Mesothelial cell of epicardium (in vitro differentiated cells): ENCODE data around the gene LYPD8. TPM values are rescaled to one million over a fixed set of nuclear protein-coding genes. Genes with fewer than 3 reads are reported as not detected.

Experiments used
- DNase-seq, 2 experiments: peaks; one replicate each; pipeline ENCODE4 v3.0.0; 2021; ENCODE audit warnings: low spot score in 2 of 2; ENCODE audit not compliant: unreplicated experiment in 2 of 2
- H3K27ac Mint-ChIP-seq: 2 replicates; pipeline ENCODE4 v1.8.0; 2021; ENCODE audit warnings: mixed read lengths
- H3K27me3 Mint-ChIP-seq: 2 replicates; pipeline ENCODE4 v1.8.0; 2021; ENCODE audit warnings: low read depth, mixed read lengths
- H3K36me3 Mint-ChIP-seq: 2 replicates; pipeline ENCODE4 v1.8.0; 2021; ENCODE audit warnings: mixed read lengths
- H3K4me1 Mint-ChIP-seq: 2 replicates; pipeline ENCODE4 v1.8.0; 2021; ENCODE audit warnings: mixed read lengths
- H3K4me3 Mint-ChIP-seq: 2 replicates; pipeline ENCODE4 v1.8.0; 2021; ENCODE audit warnings: mild to moderate bottlenecking, moderate library complexity, mixed read lengths
- H3K9me3 Mint-ChIP-seq: 2 replicates; pipeline ENCODE4 v1.8.0; 2021; ENCODE audit warnings: mixed read lengths
- CTCF ChIP-seq: fragments of 200-600 bp; sonication (generic); IDR thresholded peaks from one replicate; pipeline ENCODE4 v1.5.0; 2021; ENCODE audit warnings: antibody characterized with exemption; ENCODE audit not compliant: unreplicated experiment
- total RNA-seq: library from RNA; stranded (reverse); gene quantifications from 3 replicates; pipeline ENCODE4 v1.2.1, GENCODE V29; 2021

LYPD8 gene
- total RNA-seq, 1 donor from 2014 or later = not detected

GRCh38 chr1:248696261-248696660, 59.3 kb downstream of the LYPD8 start:
- no peak for DNase-seq
- H3K27me3 Mint-ChIP-seq = no peaks in the 10 kb centered on the region
- H3K27ac Mint-ChIP-seq = no peak overlapping the region
- H3K4me3 Mint-ChIP-seq = no peak overlapping the region
- H3K9me3 Mint-ChIP-seq = peaks cover 62% of the 10 kb centered on the region
- no peaks in the 10 kb centered on the region for H3K4me1 Mint-ChIP-seq
- H3K36me3 Mint-ChIP-seq = no peaks in the 10 kb centered on the region
- no peak for TF ChIP-seq CTCF

GRCh38 chr1:248695451-248696132, 60.0 kb downstream of the LYPD8 start:
- no peak overlapping the region for H3K4me3 Mint-ChIP-seq
- H3K36me3 Mint-ChIP-seq = no peaks in the 10 kb centered on the region
- H3K27ac Mint-ChIP-seq = no peak overlapping the region
- no peak for TF ChIP-seq CTCF
- no peak for DNase-seq
- H3K4me1 Mint-ChIP-seq = no peaks in the 10 kb centered on the region
- H3K9me3 Mint-ChIP-seq = peaks cover 69% of the 10 kb centered on the region
- no peaks in the 10 kb centered on the region for H3K27me3 Mint-ChIP-seq

- Mint-ChIP-seq H3K27ac (no peak overlapping the region), H3K36me3 (no peaks in the 10 kb centered on the region), H3K27me3 (no peaks in the 10 kb centered on the region), H3K4me1 (no peaks in the 10 kb centered on the region), H3K9me3 (peaks cover 77% of the 10 kb centered on the region), H3K4me3 (no peak overlapping the region)
- TF ChIP-seq CTCF = no peak
- no peak for DNase-seq
Measured at GRCh38 chr1:248691567-248692155, 63.9 kb downstream of the LYPD8 start.

Other genes starting within 250 kb of the LYPD8 start
- 0.04 TPM in 1 of 3 replicates, not detected in the others for gene OR2G6, start 247.7 kb downstream of the LYPD8 start, total RNA-seq
- gene OR2T29, start 193.0 kb downstream of the LYPD8 start, total RNA-seq = not detected in 3 replicates
- gene OR2T34, start 181.0 kb downstream of the LYPD8 start, total RNA-seq = not detected in 3 replicates
- gene OR2T10, start 158.1 kb downstream of the LYPD8 start, total RNA-seq = not detected in 3 replicates
- not detected in 3 replicates for gene OR2T11, start 120.7 kb downstream of the LYPD8 start, total RNA-seq
- not detected in 3 replicates for gene OR2T35, start 110.5 kb downstream of the LYPD8 start, total RNA-seq
- not detected in 3 replicates for gene OR2T27, start 100.2 kb downstream of the LYPD8 start, total RNA-seq
- gene OR14I1, start 53.0 kb downstream of the LYPD8 start, total RNA-seq = not detected in 3 replicates
- 24.9 to 26.9 TPM (median 26.2 TPM) in 3 replicates for gene SH3BP5L, start 70.2 kb upstream of the LYPD8 start, total RNA-seq
- 36.1 to 40.9 TPM (median 38.2 TPM) in 3 replicates for gene ZNF672, start 82.5 kb upstream of the LYPD8 start, total RNA-seq
- gene ZNF692, start 103.3 kb upstream of the LYPD8 start, total RNA-seq = 78.9 to 84.2 TPM (median 80.1 TPM) in 3 replicates
- 8.5 to 9.7 TPM (median 8.6 TPM) in 3 replicates for gene PGBD2, start 150.5 kb upstream of the LYPD8 start, total RNA-seq